Esophagus (tissue), 2 donors: ENCODE results near the gene FAM163B. TPM values are rescaled to one million over a fixed set of nuclear protein-coding genes. Genes with fewer than 3 reads are reported as not detected.

Experiments
- H3K27ac ChIP-seq, 2 donors: one replicate each; pipeline ENCODE4 v1.5.1; 2013; ENCODE audit warnings: low read depth in 2 of 2, mild to moderate bottlenecking in 2 of 2, inconsistent platforms in 1 of 2, low read length in 1 of 2, moderate library complexity in 1 of 2
- H3K27me3 ChIP-seq, 2 donors: one replicate each; pipeline ENCODE4 v1.6.1; 2013; ENCODE audit warnings: low read length in 2 of 2, control low read depth in 1 of 2, mild to moderate bottlenecking in 1 of 2; ENCODE audit not compliant: insufficient read depth in 2 of 2, control insufficient read depth in 1 of 2
- H3K36me3 ChIP-seq, 2 donors: one replicate each; pipeline ENCODE4 v1.6.1; 2013; ENCODE audit warnings: low read length in 1 of 2; ENCODE audit not compliant: control insufficient read depth in 2 of 2, insufficient read depth in 2 of 2
- H3K4me1 ChIP-seq, 2 donors: one replicate each; pipeline ENCODE4 v1.6.1; 2013; ENCODE audit warnings: low read length in 1 of 2; ENCODE audit not compliant: control insufficient read depth in 2 of 2, insufficient read depth in 2 of 2
- H3K4me3 ChIP-seq, 2 donors: one replicate each; pipeline ENCODE4 v1.5.1; 2013; ENCODE audit warnings: low read length in 2 of 2, mild to moderate bottlenecking in 2 of 2, low read depth in 1 of 2, moderate library complexity in 1 of 2
- H3K9me3 ChIP-seq, 2 donors: one replicate each; pipeline ENCODE4 v1.6.1; 2013; ENCODE audit warnings: mild to moderate bottlenecking in 2 of 2, low read depth in 1 of 2, low read length in 1 of 2, moderate library complexity in 1 of 2; ENCODE audit not compliant: control insufficient read depth in 2 of 2, insufficient read depth in 1 of 2
- WGBS, 2 donors: extraction: QIAGEN DNeasy Blood & Tissue Kit; methylation state at CpG; one replicate each; pipeline ENCODE4 v1.1.7; 2013; 5-methylcytosine and 5-hydroxymethylcytosine counted together
- polyA plus RNA-seq, 2 donors: library from polyadenylated mRNA; stranded (reverse); fragments of 200-250 nt; gene quantifications; one replicate each; pipeline ENCODE4 v1.2.3, GENCODE V29; 2013
- donor health status: healthy with polysubstance abuse.
- donor health status: Bipolar disorder and iron deficiency.

Gene FAM163B
- not detected for polyA plus RNA-seq

GRCh38 chr9:133609311-133610098 lies at the start of gene FAM163B:
TSS of gene FAM163B (minus strand) at chr9:133609389. CDS start at chr9:133580223, 29,166 bp downstream.
- Histone ChIP-seq H3K27ac (no peak within 1 kb of the TSS), H3K36me3 (no peaks in the 10 kb centered on the region), H3K4me3 (no peak within 1 kb of the TSS), H3K4me1 (no peaks in the 10 kb centered on the region), H3K27me3 (peaks cover 0 to 14% of the 10 kb centered on the region in 2 donors), H3K9me3 (no peaks in the 10 kb centered on the region)
- 13 to 15% methylated on average over 45 to 61 of the region's 61 CpGs for WGBS, 2 donors

GRCh38 chr9:133657120-133657661 lies 48.0 kb upstream of the FAM163B start:
- Histone ChIP-seq H3K27ac (no peak overlapping the region), H3K4me1 (peaks cover 6 to 17% of the 10 kb centered on the region in 2 donors), H3K9me3 (peaks cover 0 to 3% of the 10 kb centered on the region in 2 donors), H3K27me3 (peaks cover 6 to 11% of the 10 kb centered on the region in 2 donors), H3K36me3 (no peaks in the 10 kb centered on the region), H3K4me3 (no peak overlapping the region)
- 46 to 61% methylated on average over 13 of the region's 13 CpGs for WGBS, 2 donors

GRCh38 chr9:133656211-133657119 lies 47.3 kb upstream of the FAM163B start:
- no peak overlapping the region for H3K27ac ChIP-seq
- H3K36me3 ChIP-seq, result no peaks in the 10 kb centered on the region
- H3K27me3 ChIP-seq, result peaks cover 6 to 11% of the 10 kb centered on the region in 2 donors
- no peak overlapping the region for H3K4me3 ChIP-seq
- peaks cover 0 to 3% of the 10 kb centered on the region in 2 donors for H3K9me3 ChIP-seq
- 45 to 46% methylated on average over 34 to 36 of the region's 36 CpGs for WGBS, 2 donors
- peaks cover 6 to 17% of the 10 kb centered on the region in 2 donors for H3K4me1 ChIP-seq

DNA sequence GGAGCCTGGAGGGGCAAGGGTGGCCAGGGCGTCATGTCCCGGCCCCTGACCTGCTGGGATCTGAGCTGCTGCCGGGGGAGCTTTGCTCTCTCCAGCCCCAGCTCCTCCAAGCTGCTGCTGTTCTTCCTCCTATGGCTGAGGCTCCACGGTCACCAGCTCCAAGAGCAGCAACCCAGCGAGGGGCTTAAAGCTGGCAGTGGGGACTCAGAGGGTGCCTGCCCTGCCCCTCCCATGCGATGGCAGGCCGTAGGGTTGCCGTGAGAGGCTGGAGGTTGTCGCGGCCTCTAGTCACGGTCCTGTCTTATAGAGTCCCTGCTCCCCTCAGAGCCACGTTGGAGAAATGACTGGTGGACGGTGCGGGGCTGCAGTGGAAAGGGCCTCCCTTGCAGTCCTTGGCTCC lies 46.5 kb upstream of the FAM163B start:
- Histone ChIP-seq H3K4me3 (no peak overlapping the region), H3K27ac (no peak overlapping the region), H3K36me3 (no peaks in the 10 kb centered on the region), H3K27me3 (peaks cover 6 to 11% of the 10 kb centered on the region in 2 donors), H3K9me3 (peaks cover 0 to 3% of the 10 kb centered on the region in 2 donors), H3K4me1 (peaks cover 6 to 17% of the 10 kb centered on the region in 2 donors)
- WGBS, 2 donors, result 58 to 67% methylated on average over 14 of the region's 14 CpGs

DNA sequence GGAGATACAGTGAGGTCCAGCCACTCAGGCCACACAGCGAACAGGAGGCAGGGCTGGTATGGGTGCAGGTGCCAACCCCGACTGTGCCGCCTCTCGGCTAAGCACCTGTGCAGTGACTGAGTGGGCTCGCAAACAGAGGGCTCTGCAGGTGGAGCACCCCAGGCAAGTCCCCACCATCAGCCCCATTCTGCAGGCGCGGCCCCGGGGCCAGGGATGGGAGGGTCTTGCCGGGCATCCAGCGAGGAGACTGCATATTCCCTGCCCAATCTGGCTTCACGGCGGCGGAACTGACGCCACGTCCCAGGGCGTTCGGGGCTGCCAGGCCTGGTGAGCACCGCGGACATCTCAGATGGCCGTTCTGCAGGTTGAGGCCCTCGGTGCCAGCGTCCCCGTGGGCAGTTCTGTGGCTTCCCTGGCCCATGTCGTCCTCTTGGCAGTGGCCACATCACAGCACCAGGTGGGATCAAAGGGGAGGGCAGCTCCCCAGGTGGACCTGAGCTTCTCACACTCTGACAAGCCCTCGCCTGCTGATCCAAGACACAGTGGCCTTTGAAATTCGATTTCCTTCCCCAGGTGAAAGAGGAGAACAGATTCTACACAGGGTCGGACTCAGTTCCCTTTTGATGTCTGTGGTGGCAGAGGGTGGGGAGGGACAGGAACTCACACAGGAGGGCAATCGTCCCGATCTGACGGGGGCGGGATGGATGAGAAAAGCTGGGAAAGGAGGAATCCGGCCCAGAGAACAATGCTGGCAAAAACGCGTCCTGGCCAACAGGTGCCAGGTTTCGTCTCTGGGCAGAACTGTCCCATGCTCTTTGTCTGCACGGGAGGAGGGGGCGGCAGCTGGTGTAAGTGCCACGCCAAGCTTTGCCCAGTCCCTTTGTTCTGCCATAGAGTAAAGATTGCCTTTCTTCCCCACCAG lies 45.8 kb upstream of the FAM163B start:
- no peak overlapping the region for H3K4me3 ChIP-seq
- peaks cover 0 to 3% of the 10 kb centered on the region in 2 donors for H3K9me3 ChIP-seq
- H3K27me3 ChIP-seq, result peaks cover 4 to 11% of the 10 kb centered on the region in 2 donors
- peaks cover 6 to 17% of the 10 kb centered on the region in 2 donors for H3K4me1 ChIP-seq
- 55 to 56% methylated on average over 38 of the region's 38 CpGs for WGBS, 2 donors
- H3K36me3 ChIP-seq, result no peaks in the 10 kb centered on the region
- H3K27ac ChIP-seq, result no peak overlapping the region

GRCh38 chr9:133653638-133654037 lies 44.4 kb upstream of the FAM163B start:
- H3K27ac ChIP-seq, result no peak overlapping the region
- peaks cover 0 to 3% of the 10 kb centered on the region in 2 donors for H3K9me3 ChIP-seq
- no peak overlapping the region for H3K4me3 ChIP-seq
- H3K36me3 ChIP-seq, result no peaks in the 10 kb centered on the region
- 67 to 69% methylated on average over 9 of the region's 9 CpGs for WGBS, 2 donors
- H3K27me3 ChIP-seq, result peaks cover 0 to 8% of the 10 kb centered on the region in 2 donors
- H3K4me1 ChIP-seq, result peaks cover 6 to 12% of the 10 kb centered on the region in 2 donors

DNA sequence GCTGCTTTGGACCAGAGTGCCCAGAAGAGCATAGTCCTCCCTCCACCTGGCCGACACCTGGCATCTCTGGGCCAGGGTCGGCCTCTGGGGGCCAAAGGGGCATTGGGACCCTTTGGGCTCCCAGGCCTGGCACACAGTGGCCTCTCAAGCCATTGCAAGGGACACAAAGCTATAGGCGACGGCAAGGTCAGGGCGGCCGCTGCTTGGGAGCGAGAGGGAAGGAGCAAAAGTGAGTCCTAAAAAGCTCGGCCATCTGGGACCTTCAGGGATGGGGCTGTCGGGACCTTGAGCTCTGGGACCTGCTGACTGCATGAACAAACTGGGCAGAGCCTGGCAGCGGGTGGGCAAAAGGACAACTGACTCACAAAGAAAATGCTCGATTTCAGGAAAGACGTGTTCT lies 40.8 kb upstream of the FAM163B start:
- H3K9me3 ChIP-seq, result peaks cover 0 to 2% of the 10 kb centered on the region in 2 donors
- no peaks in the 10 kb centered on the region for H3K4me1 ChIP-seq
- H3K4me3 ChIP-seq, result no peak overlapping the region
- peaks cover 0 to 4% of the 10 kb centered on the region in 2 donors for H3K27me3 ChIP-seq
- no peak overlapping the region for H3K27ac ChIP-seq
- WGBS, 2 donors, result 86 to 88% methylated on average over 12 of the region's 12 CpGs
- no peaks in the 10 kb centered on the region for H3K36me3 ChIP-seq

DNA sequence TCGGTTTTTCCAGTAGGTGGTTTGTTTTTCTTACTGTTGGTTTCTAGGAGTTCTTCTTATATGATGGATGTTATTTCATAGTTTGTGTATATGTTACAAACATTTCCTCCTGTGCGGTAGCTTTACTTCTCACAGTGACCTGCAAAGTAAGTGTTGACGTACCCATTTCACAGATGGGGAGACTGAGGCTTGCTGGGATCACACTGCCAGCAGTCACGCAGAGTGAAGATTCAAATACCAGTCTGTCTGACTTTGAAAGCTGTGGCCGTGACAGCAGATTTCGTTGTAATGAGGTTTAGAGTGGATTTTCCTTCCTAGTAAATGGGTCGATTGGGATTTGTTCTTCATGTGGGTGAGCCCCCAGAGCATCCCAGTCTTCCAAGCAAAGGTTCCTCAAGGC lies 40.0 kb upstream of the FAM163B start:
- Histone ChIP-seq H3K27me3 (no peaks in the 10 kb centered on the region), H3K9me3 (peaks cover 0 to 2% of the 10 kb centered on the region in 2 donors), H3K4me1 (no peaks in the 10 kb centered on the region), H3K27ac (no peak overlapping the region), H3K36me3 (no peaks in the 10 kb centered on the region), H3K4me3 (no peak overlapping the region)
- 78 to 83% methylated on average over 7 of the region's 7 CpGs for WGBS, 2 donors
